HG03378 (cell line): Measurements from ENCODE around the gene CSF3.

Experiments used
- ATAC-seq: cut with Tn5 transposase; IDR thresholded peaks from one replicate; pipeline ENCODE4 v1.9.1; 2021; ENCODE audit warnings: mild to moderate bottlenecking, moderate library complexity; ENCODE audit not compliant: unreplicated experiment

Gene CSF3

DNA sequence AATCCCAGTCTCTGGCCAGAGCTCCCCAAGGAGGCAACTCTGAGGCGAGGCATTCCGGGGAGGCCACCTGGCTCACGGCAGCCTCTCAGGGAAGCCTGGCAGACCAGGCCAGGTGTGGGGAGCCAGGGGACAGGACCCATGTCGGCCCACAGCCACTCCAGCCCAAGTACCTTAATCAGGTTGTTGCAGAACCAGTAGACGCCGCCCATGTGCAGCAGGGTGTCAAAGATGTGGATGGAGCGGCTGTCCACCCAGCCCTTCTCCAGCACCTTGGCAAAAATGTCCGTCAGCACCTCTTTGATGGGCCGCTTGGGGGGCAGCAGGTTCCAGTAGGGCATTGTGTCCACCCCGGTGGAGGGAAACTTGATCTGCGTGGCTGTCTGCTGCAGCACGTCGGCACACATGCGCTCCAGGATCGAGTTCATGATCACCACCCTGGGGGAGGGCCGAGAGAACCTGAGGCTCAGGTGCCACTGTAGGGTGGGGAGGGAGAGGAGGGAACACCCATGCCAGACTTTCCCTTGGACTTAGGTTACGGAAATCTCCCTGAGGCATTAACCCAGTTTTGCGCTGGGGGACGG is 7.8 kb downstream of the CSF3 start:
- no peak for ATAC-seq

DNA sequence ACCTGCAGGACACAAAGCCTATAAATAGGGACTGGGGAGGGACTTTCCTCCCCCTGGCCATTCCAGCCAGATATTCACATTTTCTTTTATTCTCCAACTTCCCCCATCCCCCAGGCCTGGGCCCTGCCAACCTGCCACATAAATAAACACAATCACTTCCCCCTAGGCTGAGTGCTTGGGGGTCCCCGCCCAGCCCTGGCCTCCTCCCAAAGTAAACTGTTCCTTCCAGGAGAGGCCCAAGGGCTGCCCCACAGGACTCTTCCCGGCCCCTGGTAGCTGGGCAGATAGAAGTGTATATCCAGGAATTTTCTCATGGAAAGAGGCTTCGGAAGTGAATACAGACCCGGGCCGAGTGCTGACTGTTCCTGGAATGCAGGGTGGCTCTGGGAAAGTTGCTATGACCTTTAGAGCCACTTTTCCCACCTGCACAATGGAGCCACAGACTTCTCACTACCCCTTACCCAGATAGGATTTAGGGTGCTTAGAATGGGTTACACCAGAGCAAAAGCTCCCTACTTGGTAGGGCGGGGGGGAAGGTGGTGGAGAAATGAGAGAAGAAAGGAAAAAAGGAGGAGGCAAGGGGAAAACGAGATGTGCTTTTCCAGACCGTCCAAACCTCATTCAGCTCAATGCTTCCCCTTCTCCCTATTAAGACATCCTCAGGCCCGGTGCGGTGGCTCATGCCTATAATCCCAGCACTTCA is 8.5 kb downstream of the CSF3 start:
- no peak for ATAC-seq

DNA sequence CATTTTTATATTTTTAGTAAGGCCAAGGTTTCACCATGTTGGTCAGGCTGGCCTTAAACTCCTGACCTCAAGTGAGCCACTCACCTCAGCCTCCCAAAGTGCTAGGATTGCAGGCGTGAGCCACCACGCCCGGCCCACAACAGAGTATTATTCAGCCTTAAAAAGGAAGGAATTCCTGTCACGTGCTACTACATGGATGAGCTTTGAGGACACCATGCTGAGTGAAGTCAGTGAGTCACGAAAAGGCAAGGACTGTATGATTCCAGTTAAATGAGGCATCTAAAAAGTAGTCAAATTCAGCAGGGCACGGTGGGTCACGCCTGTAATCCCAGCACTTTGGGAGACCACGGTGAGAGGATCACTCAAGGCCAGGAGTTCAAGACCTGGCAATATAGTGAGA is 9.7 kb downstream of the CSF3 start:
- ATAC-seq: no peak

DNA sequence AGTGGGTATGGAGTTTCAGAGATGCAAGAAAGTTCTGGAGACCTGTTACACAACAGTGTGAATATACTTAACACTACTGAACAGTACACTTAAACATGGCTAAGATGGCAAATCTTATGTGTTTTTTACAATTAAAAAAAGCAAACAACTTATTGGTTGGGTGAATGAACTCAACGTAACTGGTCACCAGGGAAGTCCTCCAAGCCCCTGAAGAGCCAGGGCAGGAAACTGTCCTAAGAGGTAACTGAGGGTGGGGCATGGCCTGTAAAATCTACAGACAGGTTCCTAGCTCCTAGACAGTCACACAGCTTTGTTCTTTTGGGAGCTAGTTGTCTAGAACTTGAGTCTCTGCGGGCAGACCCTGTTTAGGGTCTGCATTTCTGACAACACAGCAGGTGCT is 10.3 kb downstream of the CSF3 start:
- no peak for ATAC-seq

DNA sequence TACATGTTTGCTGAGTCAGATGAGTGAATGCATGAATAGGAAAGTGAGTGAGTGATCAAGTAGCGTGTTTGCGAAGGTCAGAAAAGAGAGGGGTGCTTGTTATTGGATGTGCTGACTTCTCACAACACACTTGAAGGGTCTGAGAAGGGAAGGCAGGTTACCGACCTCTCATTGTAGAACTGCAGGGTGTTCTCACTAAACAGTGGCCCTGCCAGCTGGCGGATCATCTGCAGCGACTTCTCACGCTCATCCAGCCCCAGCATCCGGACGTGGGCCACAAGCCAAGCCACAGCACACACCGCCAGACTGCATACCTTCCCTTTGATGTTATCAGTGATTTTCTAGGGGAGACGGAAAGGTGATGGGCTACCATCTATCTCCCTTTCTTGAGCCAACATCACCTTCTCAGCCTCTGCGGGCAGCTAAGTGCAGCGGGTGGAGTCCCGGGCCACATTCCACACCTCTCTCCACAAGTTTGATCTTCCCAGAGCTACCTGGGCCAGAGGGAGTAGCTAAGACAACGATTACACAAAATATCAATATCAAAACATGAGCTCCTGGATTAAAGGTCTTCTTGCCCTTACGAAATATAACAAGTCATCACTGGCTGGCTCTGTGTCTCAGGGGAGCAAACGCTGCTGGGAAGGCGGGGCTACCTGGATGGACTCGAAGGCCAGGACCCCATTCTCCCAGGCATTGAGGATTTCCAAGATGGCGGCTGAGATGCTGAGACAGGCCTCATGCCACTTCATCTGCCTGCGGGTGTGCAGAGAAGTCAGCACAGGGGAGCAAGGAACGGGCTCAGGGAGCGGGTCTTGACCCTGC is 11.0 kb downstream of the CSF3 start:
- no peak for ATAC-seq

DNA sequence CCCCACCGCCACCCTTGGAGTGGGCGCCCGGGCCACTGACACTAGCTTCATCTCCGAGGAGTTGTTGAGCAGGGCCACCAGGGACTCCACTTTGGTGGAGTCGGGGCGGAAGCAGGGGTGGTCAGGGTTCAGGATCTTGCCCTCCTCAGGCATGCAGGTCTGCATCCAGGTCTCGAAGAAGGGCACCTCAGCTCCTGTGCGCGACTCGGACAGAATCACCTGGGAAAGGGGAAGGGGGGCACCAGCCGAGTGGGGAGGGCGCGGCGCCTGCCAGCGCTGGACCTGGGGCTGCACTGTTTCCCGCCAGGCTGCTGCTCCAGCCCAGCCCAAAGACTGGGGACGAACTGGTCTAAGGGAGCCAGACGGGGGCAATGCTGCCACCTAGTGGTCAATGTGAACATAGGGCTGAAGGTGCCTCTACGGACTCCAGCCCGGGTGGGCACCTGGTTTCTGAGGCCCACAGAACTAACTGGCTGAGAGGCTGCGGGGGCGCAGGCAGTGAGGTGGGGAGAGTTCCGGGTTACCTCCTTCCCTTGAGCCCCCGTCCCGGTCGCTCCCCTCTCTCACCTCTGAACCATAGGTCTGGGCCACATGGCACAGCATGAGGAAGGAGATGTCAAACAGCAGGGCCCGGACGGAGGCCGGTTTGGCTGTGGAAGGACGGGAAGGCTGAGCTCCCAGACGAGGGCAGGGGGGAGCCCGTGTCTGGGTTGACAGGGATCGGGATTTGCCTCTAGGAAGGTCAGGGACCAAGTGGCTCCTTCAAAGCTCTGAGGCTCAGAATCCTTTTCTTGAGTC is 11.8 kb downstream of the CSF3 start:
- ATAC-seq: no peak

DNA sequence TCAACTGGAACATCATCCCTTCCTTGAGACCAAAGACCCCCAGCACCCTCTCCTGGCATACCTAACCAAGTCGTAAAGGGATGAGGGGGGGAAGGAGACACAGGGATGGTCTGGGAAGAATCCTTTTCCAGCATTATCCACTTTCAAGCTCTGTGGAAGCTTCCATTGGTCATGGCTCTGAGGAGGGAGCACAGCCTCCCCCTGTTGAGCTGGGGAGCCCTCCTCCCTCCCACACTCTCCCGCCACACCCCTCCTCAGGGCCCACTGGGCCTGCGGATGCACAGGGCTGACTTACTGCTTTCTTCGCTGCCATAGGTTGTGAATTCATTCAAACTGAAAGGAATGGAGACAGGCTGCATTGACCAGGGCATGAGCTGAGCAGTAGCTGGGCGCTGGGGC is 12.4 kb downstream of the CSF3 start:
- no peak for ATAC-seq

DNA sequence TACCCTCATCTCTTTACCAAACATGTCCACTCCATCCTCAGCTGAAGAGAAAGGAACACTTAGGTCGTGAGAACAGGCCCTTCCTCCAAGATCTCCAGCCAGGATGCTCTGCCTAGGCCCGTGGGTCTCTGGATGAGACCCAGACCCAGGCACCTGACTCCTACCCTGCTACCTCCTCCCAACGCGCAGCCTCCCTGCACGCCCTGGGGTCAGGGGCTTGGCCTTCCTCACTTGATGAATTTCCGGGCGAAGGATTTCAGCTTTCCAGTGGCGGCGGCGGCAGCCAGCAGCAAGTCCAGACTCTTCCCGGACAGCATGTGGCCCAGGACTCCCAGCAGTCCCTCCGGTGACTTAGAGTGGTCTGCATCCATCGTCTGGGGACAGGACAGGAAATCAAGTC is 13.4 kb downstream of the CSF3 start:
- no peak for ATAC-seq

DNA sequence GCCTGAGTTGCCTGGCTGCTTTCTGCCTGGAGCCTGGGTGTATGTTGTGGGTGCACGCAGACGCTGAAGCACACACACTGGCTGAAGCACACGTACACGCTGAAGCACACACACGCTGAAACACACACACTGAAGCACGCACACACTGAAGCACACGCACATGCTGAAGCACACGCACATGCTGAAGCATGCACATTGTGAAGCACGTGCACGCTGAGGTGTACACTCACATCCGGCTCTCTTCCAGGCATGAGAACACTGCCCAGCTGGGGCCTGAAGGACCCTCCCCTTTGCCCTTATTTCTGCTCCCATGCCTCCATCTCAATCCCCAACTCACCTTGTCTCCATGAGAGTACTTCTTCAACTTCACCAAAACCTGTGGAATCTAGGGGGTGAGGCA is 16.5 kb downstream of the CSF3 start:
- ATAC-seq: no peak

DNA sequence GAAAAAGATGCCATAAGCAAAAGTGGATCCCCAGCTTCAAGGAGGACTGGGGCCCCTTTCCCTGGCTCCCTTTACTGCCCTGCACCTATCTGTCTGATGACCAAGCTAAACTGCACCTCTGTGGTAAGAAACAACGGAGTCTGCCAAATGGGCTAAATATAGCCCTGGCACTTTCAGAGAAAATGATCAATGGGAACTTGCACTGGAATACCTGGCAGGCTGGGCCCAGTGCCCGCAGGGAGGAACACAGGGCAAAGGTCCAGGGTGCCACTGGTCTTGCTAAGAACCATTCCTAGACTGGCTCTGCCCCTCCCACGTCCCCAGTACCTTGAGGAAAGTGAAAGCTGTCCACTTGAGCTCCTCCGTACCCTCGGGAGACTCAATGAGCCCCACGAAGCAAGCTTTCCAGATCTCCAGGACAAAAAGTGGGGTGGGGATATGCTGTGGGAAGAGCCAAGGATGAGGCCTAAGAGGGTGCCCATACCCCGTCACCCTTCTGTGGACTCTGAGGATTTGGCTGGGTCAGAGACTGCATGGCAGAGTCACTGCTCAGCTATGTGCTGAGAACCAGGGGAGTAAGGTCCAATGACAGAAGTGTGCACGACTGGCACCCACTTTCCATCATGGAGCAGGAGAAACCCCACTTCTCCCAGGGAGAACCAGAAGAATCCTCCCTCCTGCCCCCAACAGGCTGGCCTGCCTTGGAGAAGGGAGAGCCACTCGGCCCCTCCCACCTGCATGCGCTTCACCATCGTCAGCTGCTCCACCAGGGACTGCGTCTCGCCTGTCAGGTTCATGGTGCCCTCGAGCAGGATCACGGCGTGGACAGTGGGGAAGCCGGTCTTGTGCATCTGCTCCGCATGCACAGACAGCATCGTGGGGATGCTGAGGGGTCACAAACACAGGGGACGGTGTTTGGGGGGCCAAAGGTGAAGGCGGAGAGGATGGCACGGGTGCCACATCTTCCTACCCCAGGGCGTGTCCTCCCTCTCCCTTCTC is 17.4 kb downstream of the CSF3 start:
- ATAC-seq: no peak

DNA sequence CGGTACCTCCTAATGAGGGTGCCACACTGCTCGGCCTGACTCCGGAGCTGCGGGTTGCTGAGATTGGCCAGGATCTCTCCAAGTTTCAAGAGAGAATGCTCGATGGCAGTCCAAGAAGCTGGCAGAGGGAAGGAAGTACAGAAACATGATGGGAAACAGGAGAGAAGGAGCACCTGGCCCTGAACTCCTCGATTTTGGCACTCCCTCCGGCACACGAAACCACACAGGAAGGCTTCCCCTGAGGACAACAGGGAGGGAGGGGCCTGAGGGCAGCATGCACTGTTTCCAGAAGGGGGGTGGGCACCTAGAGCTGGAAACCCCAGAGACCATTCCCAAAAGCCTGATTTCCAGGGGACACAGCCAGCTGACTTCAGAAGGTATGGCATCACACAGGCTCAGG is 18.1 kb downstream of the CSF3 start:
- no peak for ATAC-seq

DNA sequence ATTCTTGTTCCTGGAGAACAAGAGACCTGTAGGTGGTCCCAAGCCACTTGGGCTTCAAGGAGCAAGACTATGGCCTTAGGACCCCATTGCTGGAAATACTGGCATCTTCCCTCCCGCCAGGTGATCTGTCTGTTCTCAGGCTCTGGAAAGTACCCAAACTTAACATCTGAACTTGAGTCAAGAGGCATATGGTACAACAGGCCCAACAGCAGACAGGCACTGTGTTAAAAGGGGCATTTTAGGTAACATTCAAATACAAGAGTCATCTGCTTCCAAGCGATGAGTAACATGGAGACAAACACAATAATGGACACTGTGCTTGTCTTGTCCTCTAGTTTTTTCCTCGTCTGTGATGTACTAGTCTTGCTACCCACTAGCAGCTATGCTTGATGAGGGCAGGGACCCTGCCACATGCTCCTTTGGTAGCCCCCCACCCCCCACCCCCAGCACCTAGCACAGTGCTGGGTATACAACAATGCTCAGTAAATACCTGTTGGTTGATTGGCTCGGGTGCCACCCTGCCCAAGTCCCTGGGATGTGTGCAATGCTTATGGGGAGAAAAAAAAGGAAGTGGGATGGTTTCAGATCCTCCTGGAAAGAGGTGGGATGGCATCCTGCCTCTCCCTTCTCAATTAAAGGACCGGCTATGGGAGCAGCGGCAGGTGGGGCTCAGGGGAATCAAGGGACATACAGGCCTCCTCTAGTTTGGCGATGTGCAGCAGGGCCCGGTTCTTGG is 19.4 kb downstream of the CSF3 start:
- no peak for ATAC-seq

DNA sequence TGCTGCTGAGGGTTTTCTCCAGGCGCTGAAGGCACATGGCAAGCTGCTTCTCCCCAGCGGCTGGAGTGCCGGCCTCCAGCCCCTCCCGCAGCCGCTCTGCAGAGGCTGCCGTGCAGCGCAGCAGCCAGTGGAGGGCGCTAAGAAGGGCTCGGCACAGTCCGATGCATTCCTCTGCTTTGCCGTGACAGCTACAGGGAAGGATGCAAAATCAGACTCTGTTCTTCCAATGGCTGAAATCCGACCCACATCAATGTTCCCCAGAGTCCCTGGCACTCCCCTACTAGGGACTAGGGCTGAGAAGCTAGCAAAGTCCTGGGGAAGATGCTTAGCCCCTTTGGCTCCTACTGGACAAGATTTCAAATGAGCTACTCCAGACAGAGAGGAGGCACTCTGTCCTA is 19.9 kb downstream of the CSF3 start:
- no peak for ATAC-seq

DNA sequence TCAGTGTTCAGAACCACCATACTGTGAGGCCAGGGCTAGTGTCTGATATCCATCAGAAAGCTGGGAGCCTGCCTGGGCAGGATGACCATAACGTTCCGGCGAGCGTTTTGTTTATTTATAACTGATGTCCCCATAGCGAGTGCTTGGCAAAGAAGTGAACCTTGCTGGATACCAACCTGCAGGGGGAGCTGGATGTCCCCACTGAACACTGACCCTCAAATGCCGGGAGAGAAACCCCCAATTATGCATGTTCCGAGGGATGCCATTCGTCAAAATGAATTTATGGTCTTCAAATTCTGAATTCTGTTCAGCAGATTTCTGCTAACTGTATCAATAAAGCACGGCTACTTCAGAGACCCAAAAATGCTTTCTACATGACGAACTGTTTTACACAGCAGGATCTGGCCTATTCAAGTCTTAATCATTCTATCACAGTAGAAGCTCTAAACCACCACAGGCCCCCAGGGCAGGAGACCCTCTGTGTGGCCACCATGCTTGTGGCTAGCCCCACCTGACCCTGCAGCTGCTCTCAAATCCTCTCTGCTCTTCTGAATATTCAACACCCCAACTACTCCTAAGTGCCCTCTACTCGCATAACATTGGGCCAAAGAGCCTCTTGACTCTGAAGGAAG is 23.8 kb downstream of the CSF3 start:
- no peak for ATAC-seq

DNA sequence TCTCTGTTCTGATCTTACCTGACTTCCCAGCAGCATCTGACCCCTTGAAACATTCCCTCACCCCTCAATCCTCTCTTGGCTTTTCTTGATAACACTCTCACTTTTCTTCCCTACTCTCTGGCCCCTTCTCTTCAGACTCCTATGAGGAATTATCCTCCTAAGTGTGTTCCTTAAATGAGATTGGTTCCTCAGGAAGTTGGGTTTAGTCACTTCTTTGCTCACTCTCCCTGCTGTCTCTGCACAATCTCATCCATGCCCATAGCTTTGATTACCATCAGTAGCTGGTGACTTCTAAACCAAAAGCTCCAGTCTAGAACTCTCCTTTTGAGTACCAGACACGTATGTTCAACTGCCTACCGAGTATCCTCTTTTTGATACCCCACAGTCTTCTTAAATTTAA is 26.0 kb downstream of the CSF3 start:
- no peak for ATAC-seq

DNA sequence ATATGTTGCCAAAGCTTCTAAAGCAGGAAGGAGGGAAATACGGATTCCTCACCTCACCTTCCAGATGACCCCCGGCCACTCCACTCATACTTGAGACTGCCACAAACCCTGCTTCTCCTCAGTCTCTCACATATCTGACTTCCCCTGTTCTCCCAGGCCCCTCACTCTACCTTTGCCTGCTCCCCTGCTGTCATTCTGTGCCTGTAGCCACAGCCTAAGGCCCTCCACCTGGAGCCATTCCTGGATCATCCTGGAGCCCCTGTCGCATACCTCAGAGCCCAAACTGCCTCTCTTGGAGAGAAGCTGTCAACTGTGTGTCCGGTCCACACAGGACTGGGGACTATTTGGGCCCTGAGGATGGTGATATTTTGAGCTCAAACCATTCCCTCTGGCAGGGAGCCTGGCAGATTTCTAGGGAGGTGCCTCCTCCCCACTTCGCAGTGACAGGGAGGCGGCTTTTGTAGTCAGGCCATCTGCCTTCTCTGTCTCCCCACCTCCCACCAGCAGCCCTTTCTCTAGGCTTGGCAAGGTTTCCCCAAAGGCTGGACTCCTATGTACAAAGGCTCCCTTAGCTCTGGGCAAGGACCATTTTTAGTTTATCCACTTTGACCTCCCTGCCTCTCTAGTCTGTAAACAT is 41.3 kb downstream of the CSF3 start:
- no peak for ATAC-seq

DNA sequence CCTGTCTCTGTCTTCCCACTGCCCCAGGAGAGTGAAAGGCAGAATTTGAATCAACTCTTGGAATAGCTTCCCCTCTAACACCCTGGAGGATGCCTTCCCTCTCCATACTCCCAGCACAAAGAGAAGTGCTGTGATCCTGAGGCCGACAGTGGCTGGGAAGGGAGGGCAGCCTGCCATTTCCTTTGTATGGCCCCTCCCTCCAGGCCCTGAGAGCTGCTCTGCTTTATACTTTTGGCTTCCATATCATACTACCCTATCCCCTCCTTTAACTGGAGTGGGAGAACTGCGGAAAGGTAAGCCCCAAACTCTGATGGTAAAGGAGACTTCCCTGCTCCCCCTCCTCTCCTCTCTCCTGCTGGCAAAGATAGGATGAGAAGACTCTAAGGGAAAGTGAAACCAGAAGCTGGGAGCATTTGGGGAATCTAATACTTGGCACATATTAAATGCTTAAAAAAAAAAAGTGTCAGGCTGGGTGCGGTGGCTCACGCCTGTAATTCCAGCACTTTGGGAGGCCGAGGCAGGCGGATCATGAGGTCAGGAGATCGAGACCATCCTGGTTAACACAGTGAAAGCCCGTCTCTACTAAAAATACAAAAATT is 43.0 kb downstream of the CSF3 start:
- ATAC-seq: no peak

DNA sequence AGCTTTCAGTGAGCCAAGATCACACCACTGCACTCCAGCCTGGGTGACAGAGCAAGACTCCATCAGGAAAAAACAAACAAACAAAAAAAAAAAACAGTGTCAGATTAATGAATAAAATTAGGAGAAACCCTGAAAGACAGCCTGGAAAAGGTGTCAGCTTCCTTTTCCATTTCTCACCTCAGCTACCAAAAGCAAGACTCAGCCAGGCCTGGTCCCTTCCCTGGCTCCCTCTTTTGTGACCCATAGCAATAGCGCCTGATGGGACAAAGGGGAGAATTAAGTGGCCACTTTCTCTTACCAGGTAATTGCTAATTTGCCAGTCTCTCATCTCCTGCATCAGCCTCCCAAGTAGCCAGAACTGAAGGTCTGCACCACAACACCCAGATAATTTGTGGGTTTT is 43.6 kb downstream of the CSF3 start:
- no peak for ATAC-seq
